ENCODE results near the gene EBNA1BP2.
A peak's percentile ranks its signal among the peaks of the same experiment; 100 is the strongest.
"Not testable (repeated sequence)": the region's sequence is repeated elsewhere in the genome, so short reads cannot be mapped to it uniquely, and the experiment has no call there.

Gene EBNA1BP2

GRCh38 chr1:43172527-43172972 is 460 bp upstream of the EBNA1BP2 start:
- DNase-seq (ENCODE audit: low spot score), result peak; percentile 79

GRCh38 chr1:43171312-43171875 is 696 bp downstream of the EBNA1BP2 start:
- no peak for DNase-seq (ENCODE audit: low spot score)

- DNase-seq (ENCODE audit: low spot score), result no peak
Observed at GRCh38 chr1:43165765-43166164, 6.3 kb downstream of the EBNA1BP2 start.

GRCh38 chr1:43165162-43165561 is 6.9 kb downstream of the EBNA1BP2 start:
- no peak for DNase-seq (ENCODE audit: low spot score)

GRCh38 chr1:43156026-43156425 is 16.1 kb downstream of the EBNA1BP2 start:
- no peak for DNase-seq (ENCODE audit: low spot score)

GRCh38 chr1:43153443-43153842 is 18.6 kb downstream of the EBNA1BP2 start:
- no peak for DNase-seq (ENCODE audit: low spot score)

- DNase-seq (ENCODE audit: low spot score), result no peak
Observed at GRCh38 chr1:43152866-43153265, 19.2 kb downstream of the EBNA1BP2 start.

GRCh38 chr1:43149889-43150288 is 22.2 kb downstream of the EBNA1BP2 start:
- no peak for DNase-seq (ENCODE audit: low spot score)

GRCh38 chr1:43147625-43148327 is 24.3 kb downstream of the EBNA1BP2 start:
- peak; percentile 81 for DNase-seq (ENCODE audit: low spot score)

- DNase-seq (ENCODE audit: low spot score), result no peak
Observed at GRCh38 chr1:43144237-43144636, 27.9 kb downstream of the EBNA1BP2 start.

- DNase-seq (ENCODE audit: low spot score), result no peak
Observed at GRCh38 chr1:43143441-43143888, 28.6 kb downstream of the EBNA1BP2 start.

GRCh38 chr1:43140583-43140982 is 31.5 kb downstream of the EBNA1BP2 start:
- DNase-seq (ENCODE audit: low spot score), result no peak

GRCh38 chr1:43140010-43140409 is 32.1 kb downstream of the EBNA1BP2 start:
- DNase-seq (ENCODE audit: low spot score), result no peak

GRCh38 chr1:43139295-43139694 is 32.8 kb downstream of the EBNA1BP2 start:
- not testable (repeated sequence) for DNase-seq (ENCODE audit: low spot score)

GRCh38 chr1:43137445-43138052 is 34.5 kb downstream of the EBNA1BP2 start:
- DNase-seq (ENCODE audit: low spot score), result no peak

GRCh38 chr1:43135857-43136781 is 36.0 kb downstream of the EBNA1BP2 start:
- no peak for DNase-seq (ENCODE audit: low spot score)

- no peak for DNase-seq (ENCODE audit: low spot score)
Observed at GRCh38 chr1:43134640-43135039, 37.5 kb downstream of the EBNA1BP2 start.

GRCh38 chr1:43134068-43134467 is 38.0 kb downstream of the EBNA1BP2 start:
- DNase-seq (ENCODE audit: low spot score), result no peak

GRCh38 chr1:43129426-43129825 is 42.7 kb downstream of the EBNA1BP2 start:
- DNase-seq (ENCODE audit: low spot score), result no peak

GRCh38 chr1:43128816-43129215 is 43.3 kb downstream of the EBNA1BP2 start:
- DNase-seq (ENCODE audit: low spot score), result no peak

GRCh38 chr1:43123031-43123430 is 49.1 kb downstream of the EBNA1BP2 start:
- DNase-seq (ENCODE audit: low spot score), result no peak
